HG03521 (cell line): ENCODE data around the gene CDKL4.
"Not testable (repeated sequence)": the region's sequence is repeated elsewhere in the genome, so short reads cannot be mapped to it uniquely, and the experiment has no call there.

Source experiments
- ATAC-seq: cut with Tn5 transposase; IDR thresholded peaks from one replicate; pipeline ENCODE4 v1.9.1; 2021; ENCODE audit warnings: mild to moderate bottlenecking, moderate library complexity; ENCODE audit not compliant: unreplicated experiment

The CDKL4 gene

DNA sequence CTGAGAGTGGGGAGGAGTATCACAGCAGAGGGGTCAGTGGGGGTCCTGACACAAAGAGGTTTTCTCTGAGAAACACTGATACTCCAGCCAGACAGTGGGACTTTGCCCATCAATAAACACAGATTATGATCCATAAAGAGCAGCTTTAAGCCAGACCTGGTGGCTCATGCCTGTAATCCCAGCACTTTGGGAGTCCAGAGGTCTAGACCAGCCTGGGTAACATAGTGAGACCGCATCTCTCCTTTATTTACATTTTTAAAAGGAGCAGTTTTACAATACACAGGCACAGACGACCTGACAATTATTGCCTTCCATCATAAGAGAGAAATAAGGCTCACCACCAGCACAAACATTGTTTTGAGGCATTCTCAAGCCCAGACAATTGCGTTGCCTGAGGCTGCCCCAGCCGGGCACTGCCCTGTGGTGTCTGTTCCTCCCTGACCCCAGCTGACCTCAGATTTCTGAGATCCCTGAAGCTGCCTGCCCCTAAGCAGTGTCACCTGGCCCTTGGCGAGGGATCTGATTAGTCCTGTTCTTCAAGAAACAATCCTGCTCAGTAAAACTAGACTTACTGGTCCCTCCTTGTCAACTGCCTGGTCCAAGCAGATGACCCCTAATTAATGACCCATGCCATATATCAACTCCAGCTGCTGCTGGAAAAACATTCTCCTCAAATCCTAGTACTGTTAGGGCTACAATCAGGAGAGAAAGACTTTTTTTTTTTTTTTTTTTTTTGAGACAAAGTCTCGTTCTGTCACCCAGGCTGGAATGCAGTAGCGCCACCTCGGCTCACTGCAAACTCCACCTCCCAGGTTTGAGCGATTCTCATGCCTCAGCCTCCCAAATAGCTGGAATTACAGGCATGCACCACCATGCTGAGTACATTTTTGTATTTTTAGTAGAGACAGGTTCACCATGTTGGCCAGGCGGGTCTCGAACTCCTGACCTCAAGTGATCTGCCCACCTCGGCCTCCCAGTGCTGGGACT lies 63.5 kb downstream of the CDKL4 start:
- ATAC-seq, result no peak

DNA sequence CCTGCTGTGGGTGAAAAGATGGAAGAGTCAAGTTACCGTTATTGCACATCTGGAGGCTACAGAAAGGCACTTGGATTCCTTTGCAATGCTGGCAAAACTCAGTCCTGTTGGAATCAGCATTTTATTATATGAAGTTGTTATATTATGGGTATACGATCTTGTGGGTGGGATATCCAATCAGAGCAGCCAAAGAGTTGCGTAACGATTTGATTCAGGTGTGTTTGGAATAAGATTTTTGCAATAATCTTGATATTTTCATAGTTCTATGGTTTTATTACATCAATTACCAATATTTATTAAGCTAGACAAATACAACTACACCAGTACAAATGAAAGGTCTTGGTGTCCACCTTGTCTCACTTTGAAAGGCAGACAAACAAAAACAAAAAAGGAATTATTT lies 65.0 kb downstream of the CDKL4 start:
- ATAC-seq, result no peak

DNA sequence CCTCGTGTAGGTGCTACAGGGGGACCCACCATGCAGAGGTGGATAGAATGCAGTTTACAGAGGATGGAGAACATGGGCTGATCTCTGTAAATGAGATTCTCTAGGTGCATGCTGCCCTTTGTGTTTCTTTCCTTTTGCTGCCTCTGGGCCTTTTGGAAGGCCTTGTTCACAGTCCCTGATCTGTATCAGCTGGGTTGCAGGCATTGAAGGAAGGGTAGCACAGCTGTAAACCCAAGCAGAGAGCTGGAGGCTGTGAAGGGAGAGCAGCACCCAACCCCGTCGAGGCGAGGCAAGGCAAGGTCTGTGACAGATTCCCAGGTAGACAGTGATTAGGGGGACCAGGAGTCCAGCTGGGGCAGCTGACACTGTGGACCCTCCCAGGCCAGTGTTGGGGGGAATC lies 66.8 kb downstream of the CDKL4 start:
- no peak for ATAC-seq

DNA sequence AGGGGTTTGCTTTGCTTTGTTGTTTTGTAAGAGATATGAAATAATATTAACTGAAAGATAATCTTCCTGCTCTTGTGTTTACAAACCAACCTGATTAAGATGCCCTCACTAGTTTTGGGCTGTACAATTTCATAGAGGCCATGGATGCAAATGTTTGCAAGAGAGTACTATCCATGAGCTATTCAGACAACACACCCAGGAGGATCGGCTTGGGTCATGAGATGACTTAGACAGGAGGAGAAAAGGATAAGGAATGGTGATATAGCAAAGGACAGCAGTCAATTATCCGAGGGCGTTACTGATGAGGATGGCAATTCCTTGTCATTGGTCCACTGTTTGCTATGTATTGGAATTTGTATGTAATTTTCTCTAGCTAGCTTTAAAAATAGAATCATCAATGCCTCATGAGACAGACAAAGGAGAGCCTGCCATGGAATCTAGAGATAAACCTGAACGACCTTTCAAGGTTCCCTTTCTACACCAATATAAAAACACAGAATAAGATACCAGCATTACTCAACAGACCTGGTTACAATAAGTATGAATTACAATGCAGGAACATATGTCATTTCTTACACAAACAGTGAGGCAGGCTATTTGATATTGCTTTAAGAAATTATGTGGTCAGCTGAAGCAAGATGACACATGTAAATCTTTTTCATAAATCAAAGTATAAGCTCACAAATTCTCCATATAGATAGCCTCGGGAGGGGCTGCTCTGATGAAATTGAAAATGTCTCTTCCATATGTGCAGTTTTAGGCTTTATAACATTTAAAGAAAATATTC lies 68.6 kb downstream of the CDKL4 start:
- no peak for ATAC-seq

DNA sequence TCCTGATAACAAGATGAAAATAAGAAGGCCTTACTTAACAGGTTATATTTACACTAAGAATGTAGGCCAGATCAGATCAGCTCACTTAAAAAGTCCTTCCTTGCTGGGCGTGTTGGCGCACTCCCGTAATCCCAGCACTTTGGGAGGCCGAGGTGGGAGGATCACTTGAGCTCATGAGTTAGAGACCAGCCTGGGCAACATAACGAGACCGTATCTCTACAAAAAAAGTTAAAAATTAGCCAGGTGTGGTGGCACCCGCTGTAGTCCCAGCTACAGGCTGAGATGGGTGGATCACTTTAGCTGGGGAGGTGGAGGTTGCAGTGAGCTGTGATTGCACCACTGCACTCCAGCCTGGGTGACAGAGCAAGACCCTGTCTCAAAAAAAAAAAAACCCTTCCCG lies 69.7 kb downstream of the CDKL4 start:
- ATAC-seq, result no peak

DNA sequence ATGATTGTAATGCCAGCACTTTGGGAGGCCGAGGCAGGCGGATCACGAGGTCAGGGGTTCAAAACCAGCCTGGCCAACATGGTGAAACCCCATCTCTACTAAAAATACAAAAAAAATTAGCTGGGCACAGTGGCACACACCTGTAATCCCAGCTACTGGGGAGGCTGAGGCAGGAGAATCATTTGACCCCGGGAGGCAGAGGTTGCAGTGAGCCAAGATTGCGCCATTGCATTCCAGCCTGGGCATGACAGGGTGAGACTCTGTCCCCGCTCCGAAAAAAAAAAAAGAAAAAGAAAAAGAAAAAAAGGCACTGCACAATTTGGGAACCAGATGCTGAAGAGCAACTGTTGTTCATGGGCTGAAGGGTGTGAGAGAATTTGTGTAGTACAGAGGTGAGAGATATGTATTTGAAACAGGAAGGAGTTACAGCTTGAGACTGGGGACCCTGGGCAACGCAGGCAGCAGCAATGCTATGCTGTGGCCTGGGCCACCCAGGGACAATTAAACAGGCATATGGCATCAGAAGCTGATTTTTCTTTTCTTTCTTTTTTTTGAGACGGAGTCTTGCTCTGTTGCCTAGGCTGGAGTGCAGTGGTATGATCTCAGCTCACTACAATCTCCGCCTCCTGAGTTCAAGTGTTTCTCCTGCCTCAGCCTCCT lies 71.6 kb downstream of the CDKL4 start:
- not testable (repeated sequence) for ATAC-seq

DNA sequence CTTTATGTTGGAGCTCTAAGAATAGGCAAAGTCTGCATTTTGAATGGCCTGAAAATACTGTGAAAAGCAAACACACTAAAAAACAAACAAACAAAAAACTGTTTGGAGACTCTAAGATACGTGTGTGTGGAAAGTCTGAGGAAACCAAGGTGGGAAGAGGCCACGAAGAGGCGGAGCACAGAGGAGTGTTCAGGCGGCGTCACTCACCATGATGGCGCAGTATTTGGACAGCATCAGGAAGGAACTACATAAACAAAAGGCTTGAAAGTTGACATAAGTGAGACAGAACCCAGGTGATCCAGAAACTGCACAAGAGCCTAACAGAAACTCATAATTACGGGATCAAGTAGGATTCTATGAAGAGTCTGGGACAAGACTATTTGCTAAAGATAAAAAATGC lies 72.1 kb downstream of the CDKL4 start:
- no peak for ATAC-seq

DNA sequence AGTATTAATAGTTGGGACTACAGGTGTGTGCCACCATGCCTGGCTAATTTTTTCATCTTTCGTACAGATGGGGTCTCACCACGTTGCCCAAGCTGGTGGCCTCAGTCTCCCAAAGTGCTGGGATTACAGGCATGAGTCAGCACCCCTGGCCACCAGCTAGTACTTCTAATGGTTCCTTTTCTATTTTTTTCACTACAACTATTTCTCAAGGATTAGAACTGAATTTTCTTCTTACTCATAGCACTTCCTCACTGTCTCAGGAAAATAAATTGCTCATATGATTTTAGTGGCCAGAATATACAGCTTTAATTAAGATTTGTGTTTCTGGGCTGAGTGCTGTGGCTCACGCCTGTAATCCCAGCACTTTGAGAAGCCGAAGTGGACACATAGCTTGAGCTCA lies 79.7 kb downstream of the CDKL4 start:
- ATAC-seq, result no peak

DNA sequence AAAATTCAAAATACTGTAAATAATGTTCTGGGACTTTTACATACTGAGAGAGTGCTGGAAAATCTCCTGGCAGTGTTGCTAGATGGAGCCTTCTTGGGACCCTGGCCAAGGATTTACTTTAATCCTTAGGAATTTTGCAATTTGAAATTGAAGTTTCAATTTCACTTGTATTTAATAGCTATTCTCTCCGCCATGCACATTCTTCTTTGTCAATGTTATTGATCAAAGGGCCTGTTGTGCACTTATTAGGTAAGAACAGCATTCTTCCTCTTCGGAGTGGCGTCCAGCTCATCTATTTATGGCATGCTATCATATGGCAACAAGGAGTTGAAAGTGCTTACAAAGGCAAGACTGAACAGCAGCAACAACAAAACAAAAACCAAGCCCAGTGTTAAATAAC lies 82.8 kb downstream of the CDKL4 start:
- ATAC-seq, result no peak

DNA sequence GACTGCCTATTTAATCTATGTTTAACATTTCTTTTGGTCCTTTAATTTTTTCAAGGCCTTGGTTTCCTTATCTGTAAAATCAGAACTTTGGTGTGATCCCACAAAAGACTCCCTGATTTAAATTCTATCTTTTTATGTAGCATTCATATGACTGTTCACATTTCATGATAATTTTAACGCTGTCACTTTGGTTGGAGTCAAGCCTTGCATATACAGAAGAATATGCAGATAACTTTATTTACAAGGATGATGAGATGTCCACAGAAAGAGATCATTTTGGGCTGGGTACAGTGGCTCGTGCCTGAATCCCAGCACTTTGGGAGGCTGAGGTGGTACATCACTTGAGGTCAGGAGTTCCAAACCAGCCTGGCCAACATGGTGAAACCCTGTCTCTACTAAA lies 84.5 kb downstream of the CDKL4 start:
- ATAC-seq, result no peak

DNA sequence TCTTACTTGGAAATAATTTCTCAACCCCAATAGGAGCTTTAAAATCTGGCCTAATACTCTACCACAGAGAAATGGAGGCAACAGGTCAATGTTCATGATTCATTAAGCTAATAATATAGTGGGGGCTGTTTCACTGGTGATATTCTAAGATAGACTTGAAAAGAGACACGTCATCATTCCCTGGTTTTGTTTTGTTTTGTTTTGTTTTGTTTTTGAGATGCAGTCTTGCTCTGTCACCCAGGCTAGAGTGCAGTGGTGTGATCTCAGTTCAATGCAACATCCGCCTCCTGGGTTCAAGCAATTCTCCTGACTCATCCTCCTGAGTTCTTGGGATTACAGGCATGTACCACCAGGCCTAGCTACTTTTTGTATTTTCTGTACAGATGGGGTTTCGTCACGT lies 85.4 kb downstream of the CDKL4 start:
- no peak for ATAC-seq

DNA sequence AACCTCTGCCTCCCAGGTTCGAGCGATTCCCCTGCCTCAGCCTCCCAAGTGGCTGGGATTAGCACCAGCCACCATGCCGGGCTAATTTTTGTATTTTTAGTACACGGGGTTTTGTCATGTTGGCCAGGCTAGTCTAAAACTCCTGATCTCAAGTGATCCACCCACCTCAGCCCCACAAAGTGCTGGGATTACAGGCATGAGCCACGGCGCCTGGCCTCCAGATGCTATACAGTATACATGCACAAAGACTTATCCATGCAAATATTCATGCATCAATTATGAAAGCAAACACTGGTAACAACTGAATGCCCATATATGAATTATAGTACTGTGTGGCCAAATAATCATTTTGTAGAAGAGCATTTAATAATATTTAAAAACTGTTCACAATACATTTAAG lies 86.9 kb downstream of the CDKL4 start:
- ATAC-seq, result no peak

DNA sequence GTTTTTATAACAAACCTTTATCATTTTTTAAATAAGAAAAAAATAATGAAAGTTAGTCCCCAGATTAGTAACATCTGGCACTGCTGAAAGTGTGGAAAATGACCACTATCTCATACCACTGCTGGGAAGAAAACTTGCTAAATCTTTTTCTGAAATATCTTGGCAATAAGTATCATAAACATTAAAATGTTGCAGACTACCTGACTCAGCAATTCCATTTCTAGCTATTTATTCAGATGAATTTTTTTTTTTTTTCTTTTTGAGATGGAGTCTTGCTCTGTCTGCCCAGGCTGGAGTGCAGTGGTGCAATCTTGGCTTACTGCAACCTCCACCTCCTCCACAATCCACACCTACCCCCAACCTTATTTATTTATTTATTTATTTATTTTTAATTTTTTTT lies 87.7 kb downstream of the CDKL4 start:
- ATAC-seq, result no peak

DNA sequence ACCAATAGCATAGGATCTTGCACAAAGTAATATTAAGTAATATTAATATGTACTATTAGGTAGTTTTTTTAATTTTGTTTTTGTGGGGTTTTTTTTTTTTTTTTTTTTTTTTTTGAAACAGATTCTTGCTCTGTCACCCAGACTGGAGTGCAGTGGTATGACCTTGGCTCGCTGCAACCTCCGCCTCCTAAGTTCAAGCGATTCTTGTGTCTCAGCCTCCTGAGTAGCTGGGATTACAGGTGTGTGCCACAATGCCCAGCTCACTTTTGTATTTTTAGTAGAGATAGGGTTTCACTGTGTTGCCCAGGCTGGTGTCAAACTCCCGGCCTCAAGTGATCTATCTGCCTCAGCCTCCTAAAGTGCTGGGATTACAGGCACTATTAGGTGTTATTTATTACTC lies 88.2 kb downstream of the CDKL4 start:
- not testable (repeated sequence) for ATAC-seq

DNA sequence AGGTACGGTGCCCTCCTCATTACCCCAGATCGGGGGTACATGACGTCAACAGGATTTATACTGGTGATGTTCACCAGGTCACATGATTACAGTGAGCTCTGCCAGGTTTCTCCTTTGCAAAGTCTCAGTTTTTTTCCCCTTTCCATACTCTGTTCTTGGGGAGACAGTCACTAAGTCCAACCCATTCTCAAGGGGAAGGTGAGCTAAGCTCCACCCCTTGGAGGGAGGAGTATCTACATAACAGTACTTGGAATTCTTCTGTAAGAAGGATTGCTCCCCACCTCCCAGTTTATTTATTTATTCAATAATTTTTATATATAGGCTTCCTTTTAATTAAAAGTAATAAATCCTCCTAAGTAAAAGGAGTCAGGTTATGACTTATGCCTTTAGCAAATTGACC lies 88.8 kb downstream of the CDKL4 start:
- no peak for ATAC-seq

DNA sequence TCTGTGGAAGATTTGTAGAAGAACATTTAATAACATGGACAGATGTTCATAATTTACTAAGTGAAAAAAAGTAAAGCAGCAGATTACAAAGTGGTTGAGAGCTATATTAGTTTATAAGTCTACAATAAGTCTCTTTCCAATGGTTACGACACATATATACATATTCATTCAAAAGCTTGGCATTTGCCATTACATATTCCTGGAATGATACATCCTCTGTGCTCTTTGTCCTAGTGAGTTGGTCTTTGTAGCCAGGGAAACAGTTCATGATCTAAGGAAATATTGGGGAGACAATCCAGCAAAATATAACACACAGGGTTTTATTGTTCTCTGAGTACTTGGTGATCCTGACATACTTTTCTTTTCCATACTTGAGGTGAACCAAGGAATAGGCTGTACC lies 90.5 kb downstream of the CDKL4 start:
- no peak for ATAC-seq

DNA sequence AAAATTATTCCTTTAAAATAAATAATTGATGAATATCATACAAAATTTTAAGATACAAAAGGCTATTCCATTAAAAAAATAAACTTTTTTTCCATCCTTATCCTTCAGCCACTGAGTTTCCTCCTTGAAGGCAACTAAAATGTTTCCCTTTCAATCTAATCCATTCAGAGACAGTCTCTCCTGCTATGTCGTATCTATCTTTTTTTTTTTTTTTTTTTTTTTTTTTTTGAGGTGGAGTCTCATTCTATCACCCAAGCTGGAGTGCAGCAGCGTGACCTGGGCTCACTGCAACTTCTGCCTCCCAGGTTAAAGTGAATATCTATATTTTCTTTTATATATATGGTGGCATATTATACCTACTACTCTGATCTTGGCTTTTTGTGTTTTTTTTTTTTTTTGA lies 91.3 kb downstream of the CDKL4 start:
- no peak for ATAC-seq

DNA sequence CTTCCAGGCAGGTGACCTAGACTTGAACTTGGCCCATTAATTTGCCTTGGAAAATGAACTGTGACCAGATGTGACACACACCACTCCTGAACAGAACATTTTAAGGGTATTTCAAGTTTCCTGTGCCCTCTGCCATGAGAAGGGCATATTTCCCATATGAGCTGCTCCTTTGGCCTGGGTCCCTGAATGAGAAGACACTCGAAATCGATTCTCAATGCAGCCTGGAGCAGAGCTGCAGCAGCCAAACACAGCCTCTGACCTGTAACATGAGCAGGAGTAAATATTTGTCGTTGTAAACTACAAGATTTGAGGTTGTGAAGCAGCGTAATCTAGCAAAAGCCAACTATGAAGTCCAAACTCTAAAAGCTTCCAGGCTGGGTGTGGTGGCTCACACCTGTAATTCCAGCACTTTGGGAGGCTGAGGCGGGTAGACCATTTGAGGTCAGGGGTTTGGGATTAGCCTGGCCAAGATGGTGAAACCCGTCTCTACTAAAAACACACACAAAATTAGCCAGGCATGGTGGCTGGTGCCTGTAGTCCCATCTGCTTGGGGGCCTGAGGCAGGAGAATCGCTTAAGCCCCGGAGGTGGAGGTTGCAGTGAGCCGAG lies 92.8 kb downstream of the CDKL4 start:
- no peak for ATAC-seq

DNA sequence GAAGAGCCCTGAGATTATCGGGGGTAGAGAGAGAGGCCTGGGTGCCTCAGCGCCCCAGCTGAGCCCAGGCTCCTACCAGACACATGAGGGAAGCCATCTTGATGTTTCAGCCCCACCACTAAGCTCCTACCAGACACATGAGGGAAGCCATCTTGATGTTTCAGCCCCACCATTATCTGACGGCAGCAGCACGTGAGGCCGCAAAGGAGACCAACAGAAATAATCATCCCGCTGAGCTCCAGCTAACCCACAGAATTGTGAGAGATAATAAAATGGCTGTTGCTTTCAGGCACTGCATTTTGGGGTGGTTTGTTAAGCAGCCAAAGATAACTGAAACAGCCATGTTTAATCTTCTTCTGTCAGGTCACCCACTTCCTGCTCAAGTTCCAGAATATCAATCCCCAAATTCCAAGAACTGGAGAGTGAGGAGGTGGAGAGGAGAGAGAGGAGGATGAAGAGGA lies 93.6 kb downstream of the CDKL4 start:
- ATAC-seq, result no peak

DNA sequence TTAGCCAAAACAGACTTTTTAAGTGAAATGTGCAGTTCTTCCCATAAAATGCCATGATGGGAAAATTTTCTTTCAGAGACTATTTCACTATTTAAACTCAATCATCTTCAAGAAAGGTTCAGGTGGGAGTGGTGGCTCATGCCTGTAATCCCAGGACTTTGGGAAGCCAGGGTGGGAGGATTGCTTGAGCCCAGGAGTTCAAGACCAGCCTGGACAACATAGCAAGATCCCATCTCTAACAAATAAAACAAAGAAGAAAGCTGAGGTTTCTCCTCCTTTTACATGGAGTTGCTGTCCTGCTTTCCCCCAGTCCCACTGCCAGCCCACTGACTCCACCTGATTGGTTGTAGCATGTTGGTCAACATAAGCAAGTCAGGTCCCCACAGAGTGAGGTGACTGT lies 97.1 kb downstream of the CDKL4 start:
- no peak for ATAC-seq

DNA sequence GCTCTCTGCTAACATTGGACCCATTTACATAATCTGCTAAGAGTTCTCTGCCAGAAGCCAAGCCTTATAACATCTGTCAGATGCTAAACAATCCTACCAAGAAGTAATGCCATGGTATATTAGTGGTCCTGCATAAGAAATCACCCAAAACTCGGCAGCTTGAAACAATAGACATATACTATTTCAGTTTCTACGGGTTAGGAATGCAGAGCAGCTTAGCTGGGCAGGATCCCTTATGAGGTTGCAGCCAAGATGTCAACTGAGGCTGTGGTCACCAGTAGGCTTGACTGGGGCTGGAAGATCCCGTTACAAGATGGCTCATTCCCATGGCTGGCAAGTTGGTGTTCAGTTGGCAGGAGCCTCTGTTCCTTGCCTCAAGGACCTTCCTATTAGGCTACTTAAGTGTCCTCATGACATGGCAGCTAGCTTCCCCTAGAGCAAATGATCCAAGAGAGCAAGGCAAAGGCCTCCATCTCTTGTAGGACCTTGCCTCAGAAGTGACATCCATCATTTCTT lies 97.8 kb downstream of the CDKL4 start:
- ATAC-seq, result no peak
